ENCODE results near the gene LRRC57.

The LRRC57 gene

GRCh38 chr15:42591238-42591934 is 42.8 kb upstream of the LRRC57 start:
- TF ChIP-seq CTCF (IDR thresholded peaks at IDR 0.05; ENCODE audit: control extremely low read depth, extremely low read depth, low read depth, missing control alignments): peak; percentile 20
- CTCF ChIA-PET: interaction anchor here (1.0 to 1.4 kb wide), 3 partner anchors 9 to 14 kb away, joined by 4 to 5 read pairs (median 4); no protein-coding TSS in a partner anchor
- no peak for DNase-seq (ENCODE audit: extremely low spot score)
- POLR2A ChIA-PET: interaction anchor here (0.7 kb wide), 1 partner anchor 358 kb away, joined by 3 read pairs; no protein-coding TSS in a partner anchor

GRCh38 chr15:42590619-42591237 is 42.1 kb upstream of the LRRC57 start:
- DNase-seq (ENCODE audit: extremely low spot score): no peak
- no peak for TF ChIP-seq CTCF (IDR thresholded peaks at IDR 0.05; ENCODE audit: control extremely low read depth, extremely low read depth, low read depth, missing control alignments)
- ChIA-PET CTCF (interaction anchor here (1.1 kb wide), 1 partner anchor 15 kb away, joined by 4 read pairs; no protein-coding TSS in a partner anchor), POLR2A (interaction anchor here (0.7 kb wide), 1 partner anchor 359 kb away, joined by 3 read pairs; no protein-coding TSS in a partner anchor)

- TF ChIP-seq CTCF (IDR thresholded peaks at IDR 0.05; ENCODE audit: control extremely low read depth, extremely low read depth, low read depth, missing control alignments): no peak
- no peak for DNase-seq (ENCODE audit: extremely low spot score)
- ChIA-PET CTCF (interaction anchor here (1.4 kb wide), 2 partner anchors 9 to 12 kb away, joined by 3 to 5 read pairs; no protein-coding TSS in a partner anchor), POLR2A (no interaction called here)
Measured at GRCh38 chr15:42584031-42584765, 35.6 kb upstream of the LRRC57 start.

- CTCF ChIA-PET: interaction anchor here (1.1 to 1.8 kb wide), 6 partner anchors 9 to 26 kb away, joined by 3 to 6 read pairs (median 5); no protein-coding TSS in a partner anchor
- no peak for DNase-seq (ENCODE audit: extremely low spot score)
- TF ChIP-seq CTCF (IDR thresholded peaks at IDR 0.05; ENCODE audit: control extremely low read depth, extremely low read depth, low read depth, missing control alignments): no peak
- POLR2A ChIA-PET: no interaction called here
Measured at GRCh38 chr15:42582569-42583375, 34.2 kb upstream of the LRRC57 start.

GRCh38 chr15:42581272-42581730 is 32.7 kb upstream of the LRRC57 start:
- no peak for TF ChIP-seq CTCF (IDR thresholded peaks at IDR 0.05; ENCODE audit: control extremely low read depth, extremely low read depth, low read depth, missing control alignments)
- DNase-seq (ENCODE audit: extremely low spot score): peak; percentile 78
- CTCF ChIA-PET: interaction anchor here (0.9 to 1.6 kb wide), 4 partner anchors 11 to 42 kb away, joined by 3 to 4 read pairs (median 4); no protein-coding TSS in a partner anchor
- POLR2A ChIA-PET: no interaction called here

Data from GM10248 (cell line).